Measurements from ENCODE around the gene AHRR. TPM values are rescaled to one million over a fixed set of nuclear protein-coding genes. Genes with fewer than 3 reads are reported as not detected.
"Not testable (repeated sequence)": the region's sequence is repeated elsewhere in the genome, so short reads cannot be mapped to it uniquely, and the experiment has no call there.

AHRR gene
- total RNA-seq, 2 experiments from 2014 or later = 2.2 to 3.4 TPM

DNA sequence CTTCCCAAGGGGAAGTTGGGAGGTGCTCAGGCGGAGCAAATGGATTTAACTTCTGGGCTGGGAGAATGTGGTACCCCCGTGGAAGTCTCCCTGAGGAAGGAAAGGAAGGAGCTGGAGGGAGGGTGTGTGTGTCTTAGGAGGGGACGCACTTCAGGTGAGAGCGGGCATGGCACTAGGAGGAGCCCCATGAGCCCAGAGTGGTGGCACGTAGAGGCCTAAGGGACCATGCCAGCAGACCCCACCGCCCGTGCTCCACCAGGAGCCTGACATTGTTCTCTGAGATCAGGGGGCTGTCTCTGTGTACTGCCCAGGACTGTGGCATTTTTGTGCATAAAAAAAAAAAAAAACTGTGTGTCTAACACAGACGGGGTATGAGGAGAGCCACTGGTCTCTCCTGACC, 18.5 kb upstream of the AHRR start:
- Histone ChIP-seq H3K4me2 (ENCODE audit: low read length) (no peak overlapping the region), H3K9me2 (ENCODE audit: insufficient read depth, low read length) (no peaks in the 10 kb centered on the region), H3K9me3 (ENCODE audit: low read length) (no peaks in the 10 kb centered on the region), H3K79me2 (ENCODE audit: insufficient read depth, low read depth, low read length) (no peaks in the 10 kb centered on the region; the same call in 1 of the 2 replicates), H4K20me1 (ENCODE audit: insufficient read depth, low read length) (peaks cover 4% of the 10 kb centered on the region; the same call in 1 of the 2 replicates), H2AFZ (ENCODE audit: low read length) (no peak overlapping the region), H3K4me3 (ENCODE audit: low read depth, low read length, poor library complexity, severe bottlenecking) (no peak overlapping the region), H3K27ac (ENCODE audit: low read depth, low read length, poor library complexity, severe bottlenecking) (no peak overlapping the region), H3K36me3 (ENCODE audit: insufficient read depth, low read length) (peaks cover 17% of the 10 kb centered on the region; the same call in 1 of the 2 replicates), H3K4me1 (ENCODE audit: insufficient read depth, low read length, poor library complexity, severe bottlenecking) (peaks cover 18% of the 10 kb centered on the region)
- BruUV-seq (replicated peaks) = no TSS peak
- no peak for TF ChIP-seq EZH2phosphoT487 (IDR thresholded peaks at IDR 0.05; ENCODE audit: borderline replicate concordance, low read depth, low read length)
- TF ChIP-seq, protein P1, sequence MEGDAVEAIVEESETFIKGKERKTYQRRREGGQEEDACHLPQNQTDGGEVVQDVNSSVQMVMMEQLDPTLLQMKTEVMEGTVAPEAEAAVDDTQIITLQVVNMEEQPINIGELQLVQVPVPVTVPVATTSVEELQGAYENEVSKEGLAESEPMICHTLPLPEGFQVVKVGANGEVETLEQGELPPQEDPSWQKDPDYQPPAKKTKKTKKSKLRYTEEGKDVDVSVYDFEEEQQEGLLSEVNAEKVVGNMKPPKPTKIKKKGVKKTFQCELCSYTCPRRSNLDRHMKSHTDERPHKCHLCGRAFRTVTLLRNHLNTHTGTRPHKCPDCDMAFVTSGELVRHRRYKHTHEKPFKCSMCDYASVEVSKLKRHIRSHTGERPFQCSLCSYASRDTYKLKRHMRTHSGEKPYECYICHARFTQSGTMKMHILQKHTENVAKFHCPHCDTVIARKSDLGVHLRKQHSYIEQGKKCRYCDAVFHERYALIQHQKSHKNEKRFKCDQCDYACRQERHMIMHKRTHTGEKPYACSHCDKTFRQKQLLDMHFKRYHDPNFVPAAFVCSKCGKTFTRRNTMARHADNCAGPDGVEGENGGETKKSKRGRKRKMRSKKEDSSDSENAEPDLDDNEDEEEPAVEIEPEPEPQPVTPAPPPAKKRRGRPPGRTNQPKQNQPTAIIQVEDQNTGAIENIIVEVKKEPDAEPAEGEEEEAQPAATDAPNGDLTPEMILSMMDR (conservative IDR thresholded peaks at IDR 0.05; ENCODE audit: low read length) = no peak
- POLR2A ChIA-PET = no interaction called here
- CTCF ChIA-PET (ENCODE audit: unreplicated experiment) = no interaction called here
- DNase-seq (ENCODE audit: low spot score) = no peak
- intact Hi-C loops (cut with micrococcal nuclease; ENCODE audit: unreplicated experiment) = no loop called here

DNA sequence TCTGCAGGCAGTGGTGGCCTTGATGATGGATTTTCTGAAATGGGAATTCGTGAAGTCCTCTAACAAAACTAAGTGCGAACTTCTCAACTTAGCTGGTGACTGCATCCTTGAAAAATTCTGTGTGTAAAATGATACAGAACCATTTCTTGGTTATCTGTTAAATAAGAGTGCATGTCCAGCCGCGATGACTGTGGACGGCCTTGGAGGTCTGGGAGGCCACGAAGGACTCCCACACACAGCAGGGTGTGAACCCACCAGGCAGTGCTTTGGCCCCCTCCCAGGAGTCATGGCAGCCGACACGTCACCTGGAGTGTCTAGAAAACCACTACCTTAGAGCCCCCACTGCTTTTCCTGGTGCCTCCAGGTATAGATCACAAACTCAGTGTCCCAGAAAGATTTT, 17.8 kb upstream of the AHRR start:
- CTCF ChIA-PET (ENCODE audit: unreplicated experiment); H2AFZ ChIP-seq (ENCODE audit: low read length); H3K9me3 ChIP-seq (ENCODE audit: low read length); H3K79me2 ChIP-seq (ENCODE audit: insufficient read depth, low read depth, low read length); H3K27ac ChIP-seq (ENCODE audit: low read depth, low read length, poor library complexity, severe bottlenecking); DNase-seq (ENCODE audit: low spot score); H3K9me2 ChIP-seq (ENCODE audit: insufficient read depth, low read length); H3K4me3 ChIP-seq (ENCODE audit: low read depth, low read length, poor library complexity, severe bottlenecking); H4K20me1 ChIP-seq (ENCODE audit: insufficient read depth, low read length); BruUV-seq (replicated peaks); H3K4me2 ChIP-seq (ENCODE audit: low read length); intact Hi-C loops (cut with micrococcal nuclease; ENCODE audit: unreplicated experiment); POLR2A ChIA-PET: not testable (repeated sequence)
- H3K36me3 ChIP-seq (ENCODE audit: insufficient read depth, low read length) = peaks cover 17% of the 10 kb centered on the region; the same call in 1 of the 2 replicates
- H3K4me1 ChIP-seq (ENCODE audit: insufficient read depth, low read length, poor library complexity, severe bottlenecking) = peaks cover 18% of the 10 kb centered on the region

DNA sequence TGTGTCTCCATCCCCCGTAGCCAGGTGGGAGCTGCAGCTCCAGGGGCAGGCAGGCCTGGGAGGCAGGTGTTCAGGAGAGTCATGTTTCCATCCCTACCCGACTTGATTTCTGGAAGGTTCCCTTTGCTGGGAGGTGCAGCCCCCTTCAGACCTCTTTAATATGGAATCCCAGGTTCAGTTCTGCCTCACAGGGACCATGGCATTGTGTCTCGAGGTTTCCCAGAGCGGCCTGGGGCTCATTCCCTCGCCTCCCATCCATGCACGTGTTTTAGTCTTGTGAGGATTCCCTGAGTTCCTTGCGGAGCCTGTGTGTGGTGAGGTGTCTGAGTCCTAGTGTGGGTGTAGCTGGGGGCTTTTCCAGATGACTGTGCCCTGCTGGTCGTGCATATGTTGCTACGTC, 16.5 kb upstream of the AHRR start:
- no peak for TF ChIP-seq EZH2phosphoT487 (IDR thresholded peaks at IDR 0.05; ENCODE audit: borderline replicate concordance, low read depth, low read length)
- no peak overlapping the region for H3K4me2 ChIP-seq (ENCODE audit: low read length)
- ChIA-PET CTCF (ENCODE audit: unreplicated experiment) (no interaction called here), POLR2A (interaction anchor here (0.7 kb wide), 1 partner anchor 189 kb away, joined by 4 read pairs; no protein-coding TSS in a partner anchor)
- intact Hi-C loops (cut with micrococcal nuclease; ENCODE audit: unreplicated experiment) = no loop called here
- no TSS peak for BruUV-seq (replicated peaks)
- no peak for DNase-seq (ENCODE audit: low spot score)
- no peaks in the 10 kb centered on the region; the same call in 1 of the 2 replicates for H3K79me2 ChIP-seq (ENCODE audit: insufficient read depth, low read depth, low read length)
- no peaks in the 10 kb centered on the region for H3K9me2 ChIP-seq (ENCODE audit: insufficient read depth, low read length)
- H3K4me3 ChIP-seq (ENCODE audit: low read depth, low read length, poor library complexity, severe bottlenecking) = no peak overlapping the region
- peaks cover 17% of the 10 kb centered on the region; the same call in 1 of the 2 replicates for H3K36me3 ChIP-seq (ENCODE audit: insufficient read depth, low read length)
- H4K20me1 ChIP-seq (ENCODE audit: insufficient read depth, low read length) = peaks cover 4% of the 10 kb centered on the region; the same call in 1 of the 2 replicates
- H2AFZ ChIP-seq (ENCODE audit: low read length) = no peak overlapping the region
- H3K9me3 ChIP-seq (ENCODE audit: low read length) = no peaks in the 10 kb centered on the region
- peaks cover 18% of the 10 kb centered on the region for H3K4me1 ChIP-seq (ENCODE audit: insufficient read depth, low read length, poor library complexity, severe bottlenecking)
- H3K27ac ChIP-seq (ENCODE audit: low read depth, low read length, poor library complexity, severe bottlenecking) = no peak overlapping the region

DNA sequence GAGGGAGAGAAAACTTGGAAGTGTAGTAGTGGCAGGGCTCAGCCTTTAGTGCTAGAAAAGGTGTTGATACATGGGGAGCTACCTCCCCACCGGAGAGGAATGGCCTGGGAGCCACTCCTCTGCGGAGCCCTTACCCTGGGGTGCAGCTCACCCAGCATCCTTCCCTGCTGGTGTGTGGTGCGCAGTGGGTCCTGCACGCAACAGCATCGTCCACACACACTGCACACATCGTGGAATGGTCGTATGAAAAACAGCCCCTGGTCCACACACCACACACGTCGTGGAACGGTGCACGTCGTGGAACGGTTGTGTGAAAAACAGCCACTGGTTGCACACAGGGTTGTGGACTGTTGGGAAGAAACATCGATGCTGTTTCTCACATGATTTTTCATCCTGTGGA, 16.1 kb upstream of the AHRR start:
- intact Hi-C loops (cut with micrococcal nuclease; ENCODE audit: unreplicated experiment) = no loop called here
- H3K36me3 ChIP-seq (ENCODE audit: insufficient read depth, low read length) = peaks cover 17% of the 10 kb centered on the region; the same call in 1 of the 2 replicates
- no peaks in the 10 kb centered on the region for H3K9me3 ChIP-seq (ENCODE audit: low read length)
- no peak overlapping the region for H3K27ac ChIP-seq (ENCODE audit: low read depth, low read length, poor library complexity, severe bottlenecking)
- CTCF ChIA-PET (ENCODE audit: unreplicated experiment) = no interaction called here
- TF ChIP-seq, protein P1 (conservative IDR thresholded peaks at IDR 0.05; ENCODE audit: low read length) = no peak
- no peak for TF ChIP-seq EZH2phosphoT487 (IDR thresholded peaks at IDR 0.05; ENCODE audit: borderline replicate concordance, low read depth, low read length)
- H2AFZ ChIP-seq (ENCODE audit: low read length) = no peak overlapping the region
- H3K4me1 ChIP-seq (ENCODE audit: insufficient read depth, low read length, poor library complexity, severe bottlenecking) = peaks cover 18% of the 10 kb centered on the region
- no peak overlapping the region for H3K4me2 ChIP-seq (ENCODE audit: low read length)
- POLR2A ChIA-PET = interaction anchor here (0.7 kb wide), 1 partner anchor 189 kb away, joined by 4 read pairs; no protein-coding TSS in a partner anchor
- no peaks in the 10 kb centered on the region; the same call in 1 of the 2 replicates for H3K79me2 ChIP-seq (ENCODE audit: insufficient read depth, low read depth, low read length)
- no TSS peak for BruUV-seq (replicated peaks)
- H3K4me3 ChIP-seq (ENCODE audit: low read depth, low read length, poor library complexity, severe bottlenecking) = no peak overlapping the region
- no peaks in the 10 kb centered on the region for H3K9me2 ChIP-seq (ENCODE audit: insufficient read depth, low read length)
- peaks cover 4% of the 10 kb centered on the region; the same call in 1 of the 2 replicates for H4K20me1 ChIP-seq (ENCODE audit: insufficient read depth, low read length)
- no peak for DNase-seq (ENCODE audit: low spot score)

All from OCI-LY7 (cell line).